Activated CD4-positive, alpha-beta T cell treated with anti-CD3 and anti-CD28 coated beads, Interleukin-2, amount 50 U/mL, for 48 hours (primary cell): Measurements from ENCODE around the gene NEDD4.
"Not testable (repeated sequence)": the region's sequence is repeated elsewhere in the genome, so short reads cannot be mapped to it uniquely, and the experiment has no call there.

ENCODE experiments used
- DNase-seq, 2 experiments: peaks; one replicate each; pipeline ENCODE4 v3.0.0-alpha.2; 2020

NEDD4 gene

GRCh38 chr15:55823699-55824340 lies 169.6 kb downstream of the NEDD4 start:
- DNase-seq, result no peak

GRCh38 chr15:55823191-55823670 lies 170.2 kb downstream of the NEDD4 start:
- no peak for DNase-seq

- DNase-seq, result not testable (repeated sequence)
These were observed 171.7 kb downstream of the NEDD4 start for GRCh38 chr15:55821740-55822139.

DNA sequence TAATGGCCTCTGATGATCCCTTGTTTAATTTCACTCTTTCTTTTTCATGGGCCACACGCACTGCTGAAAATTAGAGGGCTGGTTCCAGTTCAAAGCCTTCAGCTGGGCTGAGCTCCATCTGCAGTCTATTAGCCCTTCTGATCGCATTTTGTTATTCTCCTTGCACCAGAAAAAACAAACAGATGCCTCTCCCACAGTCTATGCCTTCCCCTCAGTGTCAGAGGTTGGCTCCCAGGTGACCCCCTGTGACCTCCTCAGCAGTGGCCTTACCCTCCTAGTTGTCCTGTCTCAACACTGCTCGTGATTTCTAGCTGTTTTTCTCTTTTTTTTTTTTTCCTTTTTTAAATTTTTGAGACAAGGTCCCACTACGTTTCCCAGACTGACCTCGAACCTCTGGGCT lies 173.4 kb downstream of the NEDD4 start:
- DNase-seq, result no peak

DNA sequence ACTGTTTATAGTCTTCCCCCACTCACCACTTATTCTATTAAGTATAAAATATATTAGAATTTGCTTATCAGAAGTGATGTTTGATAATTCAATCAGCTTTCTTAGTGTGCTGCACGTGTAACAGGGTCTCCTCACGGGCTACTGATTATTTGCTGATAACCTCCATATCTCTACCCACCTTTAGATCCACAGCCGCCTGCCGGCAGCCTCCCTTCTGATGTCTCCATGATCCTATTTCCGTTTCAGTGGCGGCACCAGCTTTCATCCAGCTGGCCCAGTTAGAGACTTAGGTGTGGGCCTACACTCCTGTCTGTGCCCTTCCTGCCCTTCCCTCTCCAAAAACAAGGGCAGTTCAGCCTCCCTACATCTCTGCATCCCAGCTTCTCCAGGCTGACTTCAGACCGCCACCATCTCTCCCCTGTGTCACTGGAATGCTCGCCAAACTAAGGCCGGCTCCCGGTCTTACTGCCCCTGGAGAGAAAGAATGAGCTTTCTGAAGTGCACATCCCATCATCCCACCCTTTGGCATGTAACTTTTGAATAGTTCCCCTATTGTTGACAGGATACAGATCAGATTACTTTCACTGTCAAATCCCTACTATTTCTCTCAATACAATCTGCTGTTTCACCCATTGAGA lies 173.9 kb downstream of the NEDD4 start:
- no peak for DNase-seq

- no peak for DNase-seq
These were observed 177.4 kb downstream of the NEDD4 start for GRCh38 chr15:55816017-55816416.

DNA sequence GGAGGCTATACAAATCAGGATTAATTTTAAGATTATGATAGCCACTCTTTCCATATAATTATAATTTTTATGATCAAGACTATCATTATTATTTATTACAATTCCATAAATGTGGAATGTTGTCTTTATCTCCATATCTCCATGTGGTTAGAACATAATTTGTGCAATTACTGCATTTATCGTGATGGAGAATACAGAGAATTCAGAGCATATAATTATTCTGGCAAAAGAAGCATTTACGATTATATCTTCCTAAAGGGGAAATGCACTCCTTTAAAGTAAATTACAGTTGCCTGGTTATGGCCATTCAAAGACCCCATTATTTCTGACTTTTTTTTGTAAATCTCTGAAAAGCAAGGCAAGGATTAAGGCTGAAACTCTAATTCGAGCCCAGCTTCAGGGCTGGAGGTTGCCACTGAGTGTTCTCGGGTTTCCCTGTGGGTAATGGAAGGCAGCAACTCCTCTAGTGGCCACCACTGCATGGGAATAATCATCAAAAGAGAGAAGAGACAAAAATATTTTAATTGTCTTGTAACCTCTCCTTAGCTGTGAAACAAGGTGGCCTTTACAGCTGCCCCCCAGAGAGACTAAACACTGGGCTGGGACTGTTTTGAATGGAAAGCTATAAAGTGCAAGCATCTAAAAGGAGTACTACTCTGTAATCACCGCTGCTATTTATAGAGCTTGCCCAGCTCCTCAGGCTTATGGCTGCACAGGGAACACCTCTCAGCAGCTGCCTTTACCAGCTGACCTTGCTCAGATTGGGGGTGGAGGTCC lies 190.6 kb downstream of the NEDD4 start:
- DNase-seq, result no peak

- no peak for DNase-seq
These were observed 193.2 kb downstream of the NEDD4 start for GRCh38 chr15:55800216-55800615.

DNA sequence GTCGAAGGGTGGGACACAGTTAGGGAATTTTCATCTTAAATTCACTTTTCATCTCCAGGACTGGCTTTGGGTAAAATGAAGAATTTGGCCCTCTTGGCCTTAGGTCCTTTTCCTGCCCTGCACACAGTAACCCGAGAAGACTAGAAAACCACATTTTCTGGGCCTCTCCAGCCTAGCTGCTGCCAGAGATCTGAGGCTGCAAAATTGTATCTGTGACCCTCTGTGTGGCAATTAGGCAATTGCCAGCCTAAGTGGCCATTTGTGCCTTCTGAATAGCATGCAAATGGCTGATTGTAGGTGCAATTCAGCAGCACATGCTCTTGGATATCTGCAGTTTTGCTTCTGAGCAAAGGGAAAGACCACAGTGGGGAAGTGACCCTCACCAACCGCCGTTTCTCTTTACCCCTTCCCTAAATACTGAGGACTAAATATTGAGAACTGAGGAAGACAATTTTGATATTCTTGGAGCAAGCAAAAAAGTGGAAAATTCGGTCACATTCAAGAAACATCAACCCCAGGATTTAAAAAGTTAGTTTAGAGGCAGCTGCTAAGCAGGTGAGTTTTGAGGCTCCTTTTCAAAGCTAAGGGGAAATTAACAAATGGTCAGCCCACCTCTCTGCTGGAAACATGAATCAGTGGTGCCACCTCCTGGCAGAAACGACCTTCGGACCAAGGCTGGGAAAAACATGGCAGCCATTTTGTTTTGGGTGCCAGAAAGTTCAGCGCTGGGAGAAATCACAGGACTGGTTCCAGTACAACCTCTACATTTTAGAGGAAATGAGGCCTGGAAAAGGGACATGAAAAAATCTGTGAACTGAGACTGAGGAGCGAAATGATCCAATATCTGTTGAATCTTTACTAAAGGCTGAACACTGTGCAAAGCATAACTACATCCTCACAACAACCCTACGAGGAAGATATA lies 193.9 kb downstream of the NEDD4 start:
- peak; percentile 41 to 47 for DNase-seq

DNA sequence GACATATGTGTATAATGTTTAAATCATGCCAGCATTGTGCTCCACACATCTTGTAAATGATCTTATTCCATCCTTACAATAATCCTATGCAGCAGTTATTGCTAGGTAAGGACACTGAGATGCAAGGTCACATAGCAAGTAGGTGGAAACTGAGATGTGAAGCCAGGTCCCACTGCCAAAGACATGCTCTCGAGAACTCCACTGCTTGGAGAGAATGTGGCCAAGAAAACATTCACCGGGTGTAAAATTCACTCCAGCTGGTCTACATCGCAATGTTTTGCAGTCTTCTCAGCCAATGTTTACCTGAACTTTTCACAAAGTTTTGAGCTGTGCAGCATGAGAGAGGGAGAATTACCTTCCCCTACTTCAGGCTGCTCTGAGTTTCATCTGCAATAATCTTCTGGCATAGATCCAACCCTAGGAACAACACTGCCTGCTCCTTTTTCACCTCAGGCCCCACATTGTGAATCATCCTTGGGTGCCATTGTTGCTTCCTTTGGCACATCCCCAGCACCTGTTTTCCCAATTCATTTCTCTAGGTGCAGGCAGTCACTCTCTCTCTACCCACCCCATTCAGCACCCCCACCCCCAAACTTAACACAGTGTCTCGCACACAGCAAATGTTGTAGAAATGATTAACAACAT lies 197.0 kb downstream of the NEDD4 start:
- no peak for DNase-seq

DNA sequence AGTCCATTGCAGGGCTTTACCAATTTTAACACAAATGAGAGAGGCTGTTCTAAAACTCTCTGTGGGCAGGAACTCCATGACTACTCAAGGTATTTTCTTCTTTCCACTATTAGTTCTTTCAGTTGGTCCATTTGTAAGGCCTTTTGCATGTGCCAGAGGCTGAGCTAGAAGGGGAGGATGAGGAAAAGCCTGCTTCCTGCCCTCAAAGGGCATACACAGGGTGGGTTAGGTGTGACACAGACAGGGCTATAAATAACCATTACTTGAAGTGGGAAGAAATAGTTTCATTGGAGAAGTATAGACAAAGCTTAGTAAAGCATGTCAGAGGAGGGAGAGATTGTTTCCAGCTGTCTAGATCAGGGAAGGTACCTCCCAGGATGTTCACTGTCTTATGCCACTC lies 198.4 kb downstream of the NEDD4 start:
- no peak for DNase-seq

DNA sequence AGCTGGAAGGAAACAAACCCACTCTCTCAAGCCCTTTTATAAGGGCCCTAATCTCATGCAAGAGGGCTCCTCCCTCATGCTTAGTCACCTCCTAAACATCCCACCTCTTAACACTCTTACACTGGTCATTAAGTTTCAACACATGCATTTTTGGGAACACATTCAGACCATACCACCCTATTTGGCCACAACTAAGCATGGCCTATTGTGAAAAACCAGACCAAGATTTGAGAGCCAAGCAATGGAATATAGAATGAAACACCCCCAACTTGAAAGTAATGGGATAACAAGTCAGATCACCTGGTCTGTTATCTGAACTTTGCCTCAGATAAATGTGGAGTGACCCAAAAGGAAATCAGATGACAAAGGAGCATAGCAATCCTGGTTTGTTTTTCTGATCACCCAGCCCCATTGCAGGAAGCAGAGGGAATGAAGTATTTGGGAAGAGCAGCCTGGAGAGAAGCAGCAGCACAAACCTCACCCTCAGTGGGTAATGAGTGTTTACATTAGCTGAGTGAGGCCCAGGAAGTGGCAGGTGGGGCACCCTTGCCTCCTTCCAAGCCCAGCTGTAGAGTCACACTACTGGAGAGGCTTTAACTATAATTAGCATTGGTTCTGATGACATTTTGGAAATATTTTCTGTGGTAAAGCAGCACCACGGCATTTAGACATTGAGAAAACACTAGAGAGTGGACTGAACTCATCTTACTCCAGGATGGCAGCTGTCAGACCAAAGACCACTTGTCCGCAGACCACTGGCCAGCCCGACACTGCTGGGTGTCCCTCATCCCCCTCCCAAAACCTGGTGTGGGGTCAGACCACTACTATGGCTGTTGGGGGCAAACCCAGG lies 201.6 kb downstream of the NEDD4 start:
- DNase-seq, result no peak

DNA sequence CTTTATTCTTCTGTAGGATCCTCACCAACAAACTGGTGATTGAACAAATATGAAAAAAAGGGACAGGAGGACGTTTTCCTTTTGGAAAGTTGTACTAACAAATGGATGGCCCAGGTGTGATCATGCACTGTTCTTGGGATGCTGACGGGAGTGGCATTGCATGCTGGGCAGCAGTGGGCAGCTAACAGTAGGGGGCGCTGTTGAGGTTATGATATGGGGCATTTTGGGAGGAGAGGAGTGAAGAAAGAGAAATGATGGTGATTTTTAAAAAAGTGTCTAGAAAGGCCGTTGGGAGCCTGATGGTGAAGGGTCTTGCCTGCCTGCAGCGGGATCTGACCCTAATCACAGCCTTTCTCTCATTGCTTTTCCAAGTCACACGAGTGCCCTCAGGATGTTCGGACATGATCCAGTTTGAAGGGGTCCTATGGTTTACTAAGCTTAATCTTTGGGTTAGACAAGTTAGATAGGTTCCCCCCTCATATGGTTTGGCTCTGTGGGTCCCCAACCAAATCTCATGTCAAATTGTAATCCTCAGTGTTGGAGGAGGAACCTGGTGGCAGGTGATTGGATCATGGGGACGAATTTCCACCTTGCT lies 204.2 kb downstream of the NEDD4 start:
- peak; percentile 74 to 77 for DNase-seq

GRCh38 chr15:55786341-55786740 lies 207.1 kb downstream of the NEDD4 start:
- DNase-seq, result no peak

DNA sequence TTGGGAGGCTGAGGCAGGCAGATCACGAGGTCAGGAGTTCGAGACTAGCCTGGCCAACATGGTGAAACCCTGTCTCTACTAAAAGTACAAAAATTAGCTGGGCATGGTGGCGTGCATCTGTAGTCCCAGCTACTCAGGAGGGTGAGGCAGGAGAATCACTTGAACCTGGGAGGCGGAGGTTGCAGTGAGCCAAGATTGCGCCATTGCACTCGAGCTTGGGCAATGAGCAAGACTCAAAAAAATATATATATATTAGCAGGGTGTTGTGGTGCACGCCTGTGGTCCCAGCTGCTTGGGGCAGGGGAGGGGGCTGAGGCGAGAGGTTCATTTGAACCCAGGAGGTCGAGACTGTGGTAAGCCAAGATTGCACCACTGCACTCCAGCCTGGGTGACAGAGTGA lies 207.8 kb downstream of the NEDD4 start:
- DNase-seq, result not testable (repeated sequence)

- no peak for DNase-seq
These were observed 209.1 kb downstream of the NEDD4 start for GRCh38 chr15:55784286-55784685.

DNA sequence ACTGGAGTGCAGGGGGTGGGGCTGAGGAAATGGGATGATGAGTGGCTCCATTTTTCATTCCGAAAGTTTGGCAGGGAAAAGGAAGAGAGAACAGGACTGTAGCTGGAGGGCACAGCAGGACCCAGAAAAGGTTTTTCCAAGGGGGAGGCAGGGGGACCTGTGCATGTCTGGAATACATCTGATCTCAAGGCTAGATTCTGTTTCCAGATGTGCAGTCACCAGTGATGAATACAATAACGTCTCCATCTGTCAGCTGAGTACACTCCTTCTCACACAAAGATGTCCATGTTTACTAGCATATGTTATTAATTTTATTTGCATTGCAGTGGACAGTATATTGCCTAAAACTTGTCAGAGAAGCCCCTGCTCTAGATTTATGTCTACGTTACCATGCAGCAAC lies 210.5 kb downstream of the NEDD4 start:
- DNase-seq, result no peak

GRCh38 chr15:55780292-55780691 lies 213.1 kb downstream of the NEDD4 start:
- DNase-seq, result no peak

DNA sequence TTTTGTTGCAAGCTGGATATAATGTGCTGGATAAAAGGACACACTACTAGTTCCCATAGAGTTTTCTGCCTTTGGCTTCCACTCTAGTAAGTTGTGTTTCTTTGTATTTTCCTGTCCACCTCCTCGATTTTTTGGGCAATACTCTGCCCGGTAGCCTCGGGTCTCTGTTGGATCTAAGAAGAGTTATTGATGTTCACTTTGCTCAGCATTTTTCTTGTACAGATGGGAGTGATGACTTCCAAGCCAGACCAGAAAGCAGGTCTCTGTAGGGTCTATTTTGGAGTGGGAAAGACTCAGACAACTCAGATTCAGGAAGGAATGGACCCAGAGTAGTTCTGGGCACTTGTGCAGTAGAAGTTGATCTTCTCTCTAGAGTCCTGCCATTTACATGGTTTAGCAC lies 214.5 kb downstream of the NEDD4 start:
- DNase-seq, result no peak
